Thyroid gland (tissue), 4 donors: ENCODE results near the gene SMIM1. TPM values are rescaled to one million over a fixed set of nuclear protein-coding genes. Genes with fewer than 3 reads are reported as not detected.

ENCODE experiments used
- DNase-seq, 2 donors: peaks; one replicate each; pipeline ENCODE4 v3.0.0-alpha.2; 2019
- H3K27ac ChIP-seq, 3 donors: fragments of 200-600 bp; sonication (generic); 1 replicate in 2 of 3; 2 replicates in 1 of 3; pipeline ENCODE4 v1.5.1; 2016 to 2019; ENCODE audit warnings: mild to moderate bottlenecking in 1 of 3, moderate library complexity in 1 of 3
- H3K27me3 ChIP-seq: fragments of 200-600 bp; sonication (generic); one replicate; pipeline ENCODE4 v1.5.1; 2019
- H3K36me3 ChIP-seq, 2 donors: fragments of 200-600 bp; sonication (generic); one replicate each; pipeline ENCODE4 v1.5.1; 2016 to 2019
- H3K4me1 ChIP-seq, 2 donors: fragments of 200-600 bp; sonication (generic); one replicate each; pipeline ENCODE4 v1.5.1; 2017 to 2019
- H3K4me3 ChIP-seq, 3 donors: fragments of 200-600 bp; sonication (generic); replicated peaks in 1 of 3; 1 replicate in 2 of 3; 2 replicates in 1 of 3; pipeline ENCODE4 v1.5.1; 2016; ENCODE audit warnings: mild to moderate bottlenecking in 1 of 3
- H3K9me3 ChIP-seq: fragments of 200-600 bp; sonication (generic); one replicate; pipeline ENCODE4 v1.5.1; 2017
- CTCF ChIP-seq, 6 experiments: fragments of 200-600 bp in 3 of 6; fragments of 450-650 bp in 3 of 6; sonication (generic) in 3 of 6; IDR thresholded peaks; one replicate each; pipeline ENCODE4 v1.5.1; 2016 to 2019; ENCODE audit warnings: antibody characterized with exemption in 6 of 6, mild to moderate bottlenecking in 2 of 6, inconsistent platforms in 1 of 6, moderate library complexity in 1 of 6
- POLR2A ChIP-seq, 2 donors: fragments of 450-650 bp; IDR thresholded peaks; one replicate each; pipeline ENCODE4 v1.6.1; 2017; ENCODE audit warnings: antibody characterized with exemption in 2 of 2, mild to moderate bottlenecking in 2 of 2, moderate library complexity in 1 of 2
- WGBS, 2 donors: methylation state at CpG; one replicate each; pipeline ENCODE4 v1.1.5; 2017; 5-methylcytosine and 5-hydroxymethylcytosine counted together
- intact Hi-C: fragments of 100-400 bp; cut with DNase I; formaldehyde crosslinking; loops from one replicate; pipeline ENCODE4 v1.15.1; 2023
- total RNA-seq, 4 donors: library from RNA; depleted of rRNA; stranded (reverse); fragments of >200 nt; gene quantifications; one replicate each; pipeline ENCODE4 v1.2.3, GENCODE V29; 2016

Gene SMIM1
- total RNA-seq, 4 donors from 2014 or later = 8.6 to 20.2 (median 9.7) TPM

GRCh38 chr1:3789421-3790300 is 17.1 kb downstream of the SMIM1 start:
- Histone ChIP-seq H3K27ac (no peak overlapping the region), H3K27me3 (no peaks in the 10 kb centered on the region), H3K36me3 (peaks cover 16 to 32% of the 10 kb centered on the region in 2 donors), H3K9me3 (no peaks in the 10 kb centered on the region), H3K4me1 (peaks cover 13 to 16% of the 10 kb centered on the region in 2 donors), H3K4me3 (no peak overlapping the region)
- no peak for TF ChIP-seq POLR2A (IDR thresholded peaks at IDR 0.05)
- no peak for TF ChIP-seq CTCF (IDR thresholded peaks at IDR 0.05)
- 92 to 94% methylated on average over 22 to 27 of the region's 34 CpGs for WGBS, 2 donors
- intact Hi-C loops = loop anchor here (10.0 kb wide), 1 partner anchor 145 kb away; no protein-coding TSS in a partner anchor
- no peak for DNase-seq

GRCh38 chr1:3790500-3790923 is 18.0 kb downstream of the SMIM1 start:
- Histone ChIP-seq H3K27ac (no peak overlapping the region), H3K9me3 (no peaks in the 10 kb centered on the region), H3K27me3 (no peaks in the 10 kb centered on the region), H3K4me1 (peaks cover 22 to 24% of the 10 kb centered on the region in 2 donors), H3K4me3 (no peak overlapping the region), H3K36me3 (peaks cover 9 to 23% of the 10 kb centered on the region in 2 donors)
- intact Hi-C loops = loop anchor here (10.0 kb wide), 1 partner anchor 146 kb away; no protein-coding TSS in a partner anchor
- no peak for DNase-seq
- 59 to 73% methylated on average over 7 to 10 of the region's 12 CpGs for WGBS, 2 donors
- no peak for TF ChIP-seq CTCF (IDR thresholded peaks at IDR 0.05)

- Histone ChIP-seq H3K4me1 (peaks cover 25 to 26% of the 10 kb centered on the region in 2 donors), H3K9me3 (no peaks in the 10 kb centered on the region), H3K27me3 (no peaks in the 10 kb centered on the region), H3K4me3 (no peak overlapping the region), H3K27ac (no peak overlapping the region), H3K36me3 (peaks cover 8 to 20% of the 10 kb centered on the region in 2 donors)
- no peak for DNase-seq
- intact Hi-C loops = loop anchor here (10.0 kb wide), 1 partner anchor 146 kb away; no protein-coding TSS in a partner anchor
- no peak for TF ChIP-seq CTCF (IDR thresholded peaks at IDR 0.05)
- no peak for TF ChIP-seq POLR2A (IDR thresholded peaks at IDR 0.05)
- WGBS, 2 donors = 84 to 92% methylated on average over 13 to 18 of the region's 18 CpGs
Observed at GRCh38 chr1:3790952-3791351, 18.4 kb downstream of the SMIM1 start.

GRCh38 chr1:3795453-3796214 is 23.1 kb downstream of the SMIM1 start:
- Histone ChIP-seq H3K27me3 (no peaks in the 10 kb centered on the region), H3K4me3 (peak overlapping the region; percentile 45 to 93 (median 80)), H3K4me1 (peaks cover 26 to 29% of the 10 kb centered on the region in 2 donors), H3K27ac (peak overlapping the region in 1 of 3 donors; percentile 23), H3K9me3 (no peaks in the 10 kb centered on the region), H3K36me3 (no peaks in the 10 kb centered on the region)
- no peak for DNase-seq
- WGBS, 2 donors = 17 to 23% methylated on average over 10 of the region's 53 CpGs
- no peak for TF ChIP-seq POLR2A (IDR thresholded peaks at IDR 0.05)
- TF ChIP-seq CTCF (IDR thresholded peaks at IDR 0.05) = no peak
- intact Hi-C loops = loop anchor here (5.0 to 10.0 kb wide), 2 partner anchors 68 to 151 kb away; no protein-coding TSS in a partner anchor
